ENCODE results near the gene STYXL2. TPM values are rescaled to one million over a fixed set of nuclear protein-coding genes. Genes with fewer than 3 reads are reported as not detected.

Gene STYXL2
- total RNA-seq, 2 donors from 2014 or later: 0.07 to 0.24 TPM

- no peaks in the 10 kb centered on the region for H3K4me1 Mint-ChIP-seq (ENCODE audit: low read depth)
- H3K27ac Mint-ChIP-seq: no peak overlapping the region
- DNase-seq (no peak), ATAC-seq (replicated peaks in 1 of 2) (no peak)
- no peak overlapping the region for H3K4me3 Mint-ChIP-seq
- H3K9me3 Mint-ChIP-seq: no peaks in the 10 kb centered on the region
- no peaks in the 10 kb centered on the region for H3K36me3 Mint-ChIP-seq (ENCODE audit: insufficient read depth in 2 of 2)
- H3K27me3 Mint-ChIP-seq (ENCODE audit: low read depth): peaks cover 16% of the 10 kb centered on the region
Measured at GRCh38 chr1:167136191-167136614, 42.3 kb downstream of the STYXL2 start.

- H3K27me3 Mint-ChIP-seq (ENCODE audit: low read depth): peaks cover 16% of the 10 kb centered on the region
- no peaks in the 10 kb centered on the region for H3K4me1 Mint-ChIP-seq (ENCODE audit: low read depth)
- ATAC-seq (replicated peaks in 1 of 2): no peak
- no peak overlapping the region for H3K27ac Mint-ChIP-seq
- no peak for DNase-seq
- H3K4me3 Mint-ChIP-seq: no peak overlapping the region
- H3K9me3 Mint-ChIP-seq: no peaks in the 10 kb centered on the region
- no peaks in the 10 kb centered on the region for H3K36me3 Mint-ChIP-seq (ENCODE audit: insufficient read depth in 2 of 2)
Measured at GRCh38 chr1:167136806-167137205, 42.9 kb downstream of the STYXL2 start.

- Mint-ChIP-seq H3K27me3 (ENCODE audit: low read depth) (peaks cover 10% of the 10 kb centered on the region), H3K27ac (no peak overlapping the region), H3K4me3 (no peak overlapping the region), H3K9me3 (no peaks in the 10 kb centered on the region), H3K36me3 (ENCODE audit: insufficient read depth in 2 of 2) (no peaks in the 10 kb centered on the region), H3K4me1 (ENCODE audit: low read depth) (no peaks in the 10 kb centered on the region)
- DNase-seq (no peak), ATAC-seq (replicated peaks in 1 of 2) (no peak)
Measured at GRCh38 chr1:167137332-167137781, 43.5 kb downstream of the STYXL2 start.

GRCh38 chr1:167137793-167138510 lies 44.1 kb downstream of the STYXL2 start:
- no peak for ATAC-seq (replicated peaks in 1 of 2)
- H3K27me3 Mint-ChIP-seq (ENCODE audit: low read depth): peaks cover 7% of the 10 kb centered on the region
- no peak overlapping the region for H3K27ac Mint-ChIP-seq
- no peaks in the 10 kb centered on the region for H3K4me1 Mint-ChIP-seq (ENCODE audit: low read depth)
- no peak overlapping the region for H3K4me3 Mint-ChIP-seq
- no peak for DNase-seq
- no peaks in the 10 kb centered on the region for H3K9me3 Mint-ChIP-seq
- no peaks in the 10 kb centered on the region for H3K36me3 Mint-ChIP-seq (ENCODE audit: insufficient read depth in 2 of 2)

GRCh38 chr1:167138703-167139102 lies 44.8 kb downstream of the STYXL2 start:
- Mint-ChIP-seq H3K36me3 (ENCODE audit: insufficient read depth in 2 of 2) (no peaks in the 10 kb centered on the region), H3K9me3 (peaks cover 0 to under 1% of the 10 kb centered on the region in 2 donors), H3K27ac (no peak overlapping the region), H3K4me1 (ENCODE audit: low read depth) (no peaks in the 10 kb centered on the region), H3K27me3 (ENCODE audit: low read depth) (peaks cover 7% of the 10 kb centered on the region), H3K4me3 (no peak overlapping the region)
- no peak for ATAC-seq (replicated peaks in 1 of 2)
- DNase-seq: no peak

GRCh38 chr1:167141963-167142362 lies 48.1 kb downstream of the STYXL2 start:
- Mint-ChIP-seq H3K4me1 (ENCODE audit: low read depth) (no peaks in the 10 kb centered on the region), H3K9me3 (peaks cover 0 to 2% of the 10 kb centered on the region in 2 donors), H3K27ac (no peak overlapping the region), H3K4me3 (no peak overlapping the region), H3K36me3 (ENCODE audit: insufficient read depth in 2 of 2) (no peaks in the 10 kb centered on the region), H3K27me3 (ENCODE audit: low read depth) (peaks cover 7% of the 10 kb centered on the region)
- ATAC-seq (replicated peaks in 1 of 2) (no peak), DNase-seq (no peak)

Other genes with a start within 250 kb of the STYXL2 start
- gene TADA1, start 217.8 kb upstream of the STYXL2 start, total RNA-seq: 10 to 100 TPM; 17.3 to 17.9 TPM
- gene ILDR2, start 118.5 kb upstream of the STYXL2 start, total RNA-seq: 10 to 100 TPM; 15.8 to 18.5 TPM
- gene MAEL, start 104.8 kb upstream of the STYXL2 start, total RNA-seq: under 1 TPM in 1 of 2 donors, not detected in 1; 0.60 TPM
- gene GPA33, start 3.7 kb upstream of the STYXL2 start, total RNA-seq: 1 to 10 TPM; 2.6 to 5.2 TPM
- 10 to 100 TPM; 29.4 to 39.6 TPM for gene POU2F1, start 126.8 kb downstream of the STYXL2 start, total RNA-seq

Data from activated T-cell treated with anti-CD3 and anti-CD28 coated beads, Interleukin-2, amount 50 U/mL, for 72 hours (primary cell).